HEK293 (cell line): Measurements from ENCODE around the gene GLCE.

Experiments used
- CTCF ChIA-PET: fragments of 350-600 bp; formaldehyde crosslinking; extraction: SDS; loops from one replicate; lab custom pipeline; 2021; ENCODE audit warnings: antibody characterized with exemption; lab: Yijun Ruan, JAX
- POLR2A ChIA-PET: fragments of 300-600 bp; formaldehyde crosslinking; extraction: SDS; loops from one replicate; lab custom pipeline; 2020; ENCODE audit warnings: antibody characterized with exemption, inconsistent platforms; lab: Yijun Ruan, JAX
- H3K27ac ChIP-seq: fragments of 200-500 bp; sonication (Bioruptor generic); 2 replicates; pipeline ENCODE4 v1.5.1; 2014; ENCODE audit warnings: low read depth, low read length, control low read depth, inconsistent platforms; ENCODE audit errors: extremely low read depth
- H3K36me3 ChIP-seq, 2 experiments: fragments of 200-500 bp in 1 of 2; sonication (Bioruptor generic) in 1 of 2; 1 replicate in 1 of 2; 2 replicates in 1 of 2; pipeline ENCODE4 v1.5.1; 2014 to 2017; ENCODE audit warnings: inconsistent platforms in 2 of 2, low read length in 2 of 2; ENCODE audit not compliant: control insufficient read depth in 2 of 2, insufficient read depth in 1 of 2
- H3K4me1 ChIP-seq: fragments of 200-500 bp; sonication (Bioruptor generic); 2 replicates; pipeline ENCODE4 v1.5.1; 2014; ENCODE audit warnings: mild to moderate bottlenecking, low read length, inconsistent platforms; ENCODE audit not compliant: control insufficient read depth, insufficient read depth
- H3K4me3 ChIP-seq: 2 replicates; pipeline ENCODE4 v1.5.1; 2011; ENCODE audit warnings: low read depth, mild to moderate bottlenecking, control low read depth, low read length, moderate library complexity
- H3K9me3 ChIP-seq: fragments of 200-500 bp; sonication (Bioruptor generic); 2 replicates; pipeline ENCODE4 v1.5.1; 2014; ENCODE audit warnings: low read depth, low read length, inconsistent platforms; ENCODE audit not compliant: control insufficient read depth, insufficient read depth
- EGR2 ChIP-seq: fragments of 450-650 bp; formaldehyde crosslinking; IDR thresholded peaks from 2 replicates; pipeline ENCODE4 v1.5.1; 2016; ENCODE audit warnings: low read depth, missing biosample characterization, missing genetic modification characterization
- FEZF1 ChIP-seq: fragments of 450-650 bp; formaldehyde crosslinking; IDR thresholded peaks from 2 replicates; pipeline ENCODE4 v1.5.1; 2016; ENCODE audit warnings: missing biosample characterization, missing genetic modification characterization
- GFI1B ChIP-seq: fragments of 450-650 bp; formaldehyde crosslinking; IDR thresholded peaks from 2 replicates; pipeline ENCODE4 v1.5.1; 2016; ENCODE audit warnings: missing biosample characterization, missing genetic modification characterization
- GLIS2 ChIP-seq: fragments of 450-650 bp; formaldehyde crosslinking; IDR thresholded peaks from 2 replicates; pipeline ENCODE4 v1.5.1; 2016; ENCODE audit warnings: missing biosample characterization, missing genetic modification characterization
- OSR2 ChIP-seq: fragments of 450-650 bp; formaldehyde crosslinking; IDR thresholded peaks from 2 replicates; pipeline ENCODE4 v1.5.1; 2016; ENCODE audit warnings: missing biosample characterization, missing genetic modification characterization
- PATZ1 ChIP-seq: fragments of 450-650 bp; formaldehyde crosslinking; IDR thresholded peaks from 2 replicates; pipeline ENCODE4 v1.5.1; 2016; ENCODE audit warnings: missing biosample characterization, missing genetic modification characterization
- TCF7L2 ChIP-seq: IDR thresholded peaks from 2 replicates; pipeline ENCODE4 v1.6.1; 2011; ENCODE audit warnings: low read depth, mild to moderate bottlenecking, inconsistent platforms, low read length, moderate library complexity, borderline replicate concordance
- ZBTB17 ChIP-seq: fragments of 450-650 bp; formaldehyde crosslinking; IDR thresholded peaks from 2 replicates; pipeline ENCODE4 v1.5.1; 2016; ENCODE audit warnings: missing biosample characterization, missing genetic modification characterization
- ZBTB20 ChIP-seq: fragments of 450-650 bp; formaldehyde crosslinking; IDR thresholded peaks from 2 replicates; pipeline ENCODE4 v1.5.1; 2016; ENCODE audit warnings: missing biosample characterization, missing genetic modification characterization
- ZBTB21 ChIP-seq: fragments of 450-650 bp; formaldehyde crosslinking; IDR thresholded peaks from 2 replicates; pipeline ENCODE4 v1.5.1; 2017; ENCODE audit warnings: missing biosample characterization, missing genetic modification characterization
- ZEB2 ChIP-seq: fragments of 450-650 bp; formaldehyde crosslinking; IDR thresholded peaks from 2 replicates; pipeline ENCODE4 v1.5.1; 2016; ENCODE audit warnings: missing biosample characterization, missing genetic modification characterization
- ZNF223 ChIP-seq: fragments of 450-650 bp; formaldehyde crosslinking; IDR thresholded peaks from 2 replicates; pipeline ENCODE4 v1.5.1; 2016; ENCODE audit warnings: missing biosample characterization, missing genetic modification characterization
- ZNF362 ChIP-seq: fragments of 450-650 bp; formaldehyde crosslinking; IDR thresholded peaks from 2 replicates; pipeline ENCODE4 v1.5.1; 2016; ENCODE audit warnings: missing biosample characterization, missing genetic modification characterization
- ZNF366 ChIP-seq: fragments of 450-650 bp; formaldehyde crosslinking; conservative IDR thresholded peaks from 2 replicates; pipeline ENCODE4 v1.5.1; 2016; ENCODE audit warnings: missing biosample characterization, missing genetic modification characterization
- ZNF404 ChIP-seq: fragments of 450-650 bp; formaldehyde crosslinking; IDR thresholded peaks from 2 replicates; pipeline ENCODE4 v1.5.1; 2017; ENCODE audit warnings: missing biosample characterization, missing genetic modification characterization
- ZNF416 ChIP-seq: fragments of 450-650 bp; formaldehyde crosslinking; IDR thresholded peaks from 2 replicates; pipeline ENCODE4 v1.5.1; 2016; ENCODE audit warnings: missing biosample characterization, missing genetic modification characterization
- ZNF529 ChIP-seq: fragments of 450-650 bp; formaldehyde crosslinking; IDR thresholded peaks from 2 replicates; pipeline ENCODE4 v1.5.1; 2017; ENCODE audit warnings: missing genetic modification characterization, missing biosample characterization; ENCODE audit not compliant: insufficient replicate concordance
- ZNF580 ChIP-seq: fragments of 450-650 bp; formaldehyde crosslinking; IDR thresholded peaks from 2 replicates; pipeline ENCODE4 v1.5.1; 2016; ENCODE audit warnings: missing biosample characterization, missing genetic modification characterization
- ZNF639 ChIP-seq: fragments of 450-650 bp; formaldehyde crosslinking; IDR thresholded peaks from 2 replicates; pipeline ENCODE4 v1.5.1; 2016; ENCODE audit warnings: missing biosample characterization, missing genetic modification characterization
- ZNF645 ChIP-seq: fragments of 450-650 bp; formaldehyde crosslinking; IDR thresholded peaks from 2 replicates; pipeline ENCODE4; 2016; ENCODE audit warnings: missing biosample characterization, missing genetic modification characterization
- ZNF654 ChIP-seq: fragments of 450-650 bp; formaldehyde crosslinking; IDR thresholded peaks from 2 replicates; pipeline ENCODE4 v1.5.1; 2016; ENCODE audit warnings: low read depth, missing biosample characterization, missing genetic modification characterization
- ZNF664 ChIP-seq: fragments of 450-650 bp; formaldehyde crosslinking; IDR thresholded peaks from 2 replicates; pipeline ENCODE4 v1.5.1; 2016; ENCODE audit warnings: missing biosample characterization, missing genetic modification characterization
- ZNF670 ChIP-seq: fragments of 450-650 bp; formaldehyde crosslinking; IDR thresholded peaks from 2 replicates; pipeline ENCODE4 v1.5.1; 2016; ENCODE audit warnings: missing biosample characterization, missing genetic modification characterization, low read depth
- ZNF692 ChIP-seq: fragments of 450-650 bp; formaldehyde crosslinking; IDR thresholded peaks from 2 replicates; pipeline ENCODE4 v1.5.1; 2016; ENCODE audit warnings: missing biosample characterization, missing genetic modification characterization
- ZNF776 ChIP-seq: fragments of 450-650 bp; formaldehyde crosslinking; IDR thresholded peaks from 2 replicates; pipeline ENCODE4 v1.5.0; 2017; ENCODE audit warnings: missing biosample characterization, missing genetic modification characterization, borderline replicate concordance
- ZXDB ChIP-seq: fragments of 450-650 bp; formaldehyde crosslinking; IDR thresholded peaks from 2 replicates; pipeline ENCODE4 v1.5.1; 2016; ENCODE audit warnings: missing biosample characterization, missing genetic modification characterization

Gene GLCE

GRCh38 chr15:69289342-69290146 lies 129.1 kb downstream of the GLCE start (continued):
- no peak for TF ChIP-seq TCF7L2
- 0 out of 2 replicates have a peak, but pooled peaks have one; percentile 10 for TF ChIP-seq ZBTB20
- no peak for TF ChIP-seq ZNF529 (tag by site-specific recombination)
- peak; percentile 83 for TF ChIP-seq EGR2 (tag by site-specific recombination)
- no peak for TF ChIP-seq ZXDB
- no peak for TF ChIP-seq ZNF223 (tag by site-specific recombination)
- TF ChIP-seq ZNF692, result no peak
- no peak for TF ChIP-seq ZNF639 (tag by site-specific recombination)
- no peak for TF ChIP-seq FEZF1 (tag by site-specific recombination)
- 0 out of 2 replicates have a peak, but pooled peaks have one; percentile 7 for TF ChIP-seq ZNF366 (tag by site-specific recombination)
- TF ChIP-seq ZBTB17 (tag by site-specific recombination), result peak; percentile 70
- peak; percentile 57 for TF ChIP-seq OSR2 (tag by site-specific recombination)

GRCh38 chr15:69290346-69291164 lies 130.1 kb downstream of the GLCE start:
- no peak overlapping the region for H3K4me3 ChIP-seq
- H3K27ac ChIP-seq, result no peak overlapping the region
- H3K9me3 ChIP-seq, result no peaks in the 10 kb centered on the region
- peaks cover 10% of the 10 kb centered on the region for H3K4me1 ChIP-seq
- ChIA-PET CTCF (interaction anchor here (0.5 to 1.6 kb wide), 6 partner anchors 9 to 740 kb away, joined by 3 to 8 read pairs (median 4); no protein-coding TSS in a partner anchor), POLR2A (interaction anchor here (1.4 kb wide), 1 partner anchor 124 kb away, joined by 3 read pairs; the partner anchor contains the start of gene KIF23)
- no peaks in the 10 kb centered on the region for H3K36me3 ChIP-seq
- TF ChIP-seq ZNF654 (tag by site-specific recombination) (no peak), ZEB2 (tag by site-specific recombination) (no peak), GFI1B (tag by site-specific recombination) (no peak), ZNF670 (tag by site-specific recombination) (no peak), ZNF580 (tag by site-specific recombination) (no peak), ZNF692 (no peak), ZNF362 (tag by site-specific recombination) (no peak), ZNF645 (tag by site-specific recombination) (no peak), FEZF1 (tag by site-specific recombination) (no peak), PATZ1 (tag by site-specific recombination) (no peak), ZNF776 (tag by site-specific recombination) (no peak), ZNF416 (tag by site-specific recombination) (no peak), GLIS2 (tag by site-specific recombination) (no peak), ZBTB21 (tag by site-specific recombination) (no peak), ZNF404 (tag by site-specific recombination) (no peak), ZNF664 (tag by site-specific recombination) (no peak)
